Colonic mucosa (tissue), 4 donors: ENCODE measurements around the gene AADACL4. TPM values are rescaled to one million over a fixed set of nuclear protein-coding genes. Genes with fewer than 3 reads are reported as not detected.

Experiments used
- DNase-seq: peaks from one replicate; pipeline ENCODE4 v3.0.0-alpha.2; 2020
- H3K27ac ChIP-seq: fragments of 200-600 bp; one replicate; pipeline ENCODE4 v1.8.0; 2021
- H3K27me3 ChIP-seq: fragments of 200-600 bp; one replicate; pipeline ENCODE4 v1.8.0; 2021
- H3K36me3 ChIP-seq: fragments of 200-600 bp; one replicate; pipeline ENCODE4 v1.8.0; 2021
- H3K4me1 ChIP-seq: fragments of 200-600 bp; one replicate; pipeline ENCODE4 v1.8.0; 2021; ENCODE audit warnings: mild to moderate bottlenecking
- H3K4me3 ChIP-seq: fragments of 200-600 bp; one replicate; pipeline ENCODE4 v1.8.0; 2021
- H3K9ac ChIP-seq, 2 donors: one replicate each; pipeline ENCODE4 v1.7.0; 2013; ENCODE audit warnings: control low read depth in 2 of 2, low read depth in 2 of 2, low read length in 2 of 2
- H3K9me3 ChIP-seq: fragments of 200-600 bp; one replicate; pipeline ENCODE4 v1.8.0; 2021
- intact Hi-C: fragments of 100-400 bp; cut with DNase I; formaldehyde crosslinking; loops from one replicate; pipeline ENCODE4 v1.14.1; 2022
- total RNA-seq, 2 donors: library from RNA; stranded (reverse); fragmentation: NEBNext Ultra II Directional in 1 of 2; extraction: Animal tissue kit (Norgen Biotek cat#: 25700) in 1 of 2; gene quantifications; one replicate each; pipeline ENCODE4 v1.2.1, GENCODE V29; 2021
- TF ChIP-seq, protein P1 (sequence below): fragments of 200-600 bp; IDR thresholded peaks from one replicate; pipeline ENCODE4 v1.8.0; 2022; ENCODE audit warnings: antibody characterized with exemption, mild to moderate bottlenecking
- donor health status: healthy.
- donor health status: DM: no; HTN: no; CAD: no.
- donor health status: DM: no; HTN: no; CAD: no.

The AADACL4 gene
- total RNA-seq, 2 donors from 2014 or later, result not detected

DNA sequence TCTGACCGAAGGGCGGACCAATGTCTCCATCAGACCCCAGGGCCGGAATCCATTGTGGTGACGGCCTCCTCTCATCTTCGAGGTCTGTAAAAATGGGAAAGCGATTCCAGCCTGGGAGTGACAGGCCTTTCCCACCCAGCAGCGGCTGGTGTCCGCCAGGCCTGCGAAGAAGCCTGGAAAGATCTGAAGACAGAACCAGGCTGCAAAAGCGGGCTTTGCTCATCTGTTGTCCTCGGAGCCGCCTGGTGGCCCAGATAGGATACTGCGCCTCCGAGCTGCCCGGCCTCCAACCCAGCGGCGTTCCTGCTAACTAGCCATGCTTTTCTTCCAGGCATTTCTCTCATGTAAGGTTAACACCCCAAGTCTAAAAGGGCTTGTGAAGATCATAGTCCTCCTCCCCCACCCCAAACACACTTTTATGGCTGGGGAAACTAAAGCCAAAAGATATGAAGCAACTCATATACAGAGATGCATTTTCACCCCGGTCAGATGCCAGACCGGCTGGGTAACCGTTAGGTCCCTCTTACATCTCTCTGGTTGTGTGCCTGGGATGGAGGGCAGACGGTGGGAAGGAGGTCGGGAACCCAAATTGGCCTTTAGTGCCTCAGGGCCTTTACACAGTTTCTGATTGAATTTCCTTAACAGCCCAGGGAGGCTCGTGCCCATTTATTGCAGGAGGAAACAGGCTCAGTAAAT, 23.9 kb upstream of the AADACL4 start:
- intact Hi-C loops, result loop anchor here (5.0 kb wide), 2 partner anchors 213 to 303 kb away; no protein-coding TSS in a partner anchor
- H3K9me3 ChIP-seq, result no peaks in the 10 kb centered on the region
- peaks cover 8% of the 10 kb centered on the region for H3K4me1 ChIP-seq
- H3K27ac ChIP-seq, result peak overlapping the region; percentile 97
- TF ChIP-seq, protein P1, sequence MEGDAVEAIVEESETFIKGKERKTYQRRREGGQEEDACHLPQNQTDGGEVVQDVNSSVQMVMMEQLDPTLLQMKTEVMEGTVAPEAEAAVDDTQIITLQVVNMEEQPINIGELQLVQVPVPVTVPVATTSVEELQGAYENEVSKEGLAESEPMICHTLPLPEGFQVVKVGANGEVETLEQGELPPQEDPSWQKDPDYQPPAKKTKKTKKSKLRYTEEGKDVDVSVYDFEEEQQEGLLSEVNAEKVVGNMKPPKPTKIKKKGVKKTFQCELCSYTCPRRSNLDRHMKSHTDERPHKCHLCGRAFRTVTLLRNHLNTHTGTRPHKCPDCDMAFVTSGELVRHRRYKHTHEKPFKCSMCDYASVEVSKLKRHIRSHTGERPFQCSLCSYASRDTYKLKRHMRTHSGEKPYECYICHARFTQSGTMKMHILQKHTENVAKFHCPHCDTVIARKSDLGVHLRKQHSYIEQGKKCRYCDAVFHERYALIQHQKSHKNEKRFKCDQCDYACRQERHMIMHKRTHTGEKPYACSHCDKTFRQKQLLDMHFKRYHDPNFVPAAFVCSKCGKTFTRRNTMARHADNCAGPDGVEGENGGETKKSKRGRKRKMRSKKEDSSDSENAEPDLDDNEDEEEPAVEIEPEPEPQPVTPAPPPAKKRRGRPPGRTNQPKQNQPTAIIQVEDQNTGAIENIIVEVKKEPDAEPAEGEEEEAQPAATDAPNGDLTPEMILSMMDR, result peak; percentile 98
- peak overlapping the region; percentile 86 for H3K4me3 ChIP-seq
- H3K9ac ChIP-seq, result peak overlapping the region; percentile 70 to 82
- H3K36me3 ChIP-seq, result no peaks in the 10 kb centered on the region
- DNase-seq, result peak; percentile 91
- no peaks in the 10 kb centered on the region for H3K27me3 ChIP-seq

DNA sequence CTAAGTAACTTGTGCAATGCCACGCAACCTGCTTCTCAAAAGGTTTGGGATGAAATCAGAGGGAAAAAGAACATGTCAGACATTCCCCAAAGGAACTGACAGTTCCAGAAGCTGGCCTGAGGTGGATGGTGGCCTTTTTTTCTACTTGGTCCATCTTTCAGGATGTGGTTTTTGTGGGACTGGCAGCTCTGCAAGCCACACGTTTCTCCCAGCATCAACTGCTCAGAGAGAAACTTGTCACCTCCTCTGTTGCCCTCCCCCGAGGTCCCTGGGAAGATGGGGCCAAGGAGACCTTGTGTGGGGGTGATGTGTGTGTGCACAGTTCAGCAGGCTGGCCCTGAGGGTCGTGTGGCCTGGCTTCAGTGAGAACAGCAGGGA, 23.4 kb upstream of the AADACL4 start:
- no peak for DNase-seq
- Histone ChIP-seq H3K36me3 (no peaks in the 10 kb centered on the region), H3K27ac (no peak overlapping the region), H3K9ac (no peak overlapping the region), H3K9me3 (no peaks in the 10 kb centered on the region), H3K27me3 (no peaks in the 10 kb centered on the region), H3K4me3 (no peak overlapping the region), H3K4me1 (peaks cover 8% of the 10 kb centered on the region)
- intact Hi-C loops, result loop anchor here (5.0 kb wide), 1 partner anchor 303 kb away; no protein-coding TSS in a partner anchor
- TF ChIP-seq, protein P1, result no peak

DNA sequence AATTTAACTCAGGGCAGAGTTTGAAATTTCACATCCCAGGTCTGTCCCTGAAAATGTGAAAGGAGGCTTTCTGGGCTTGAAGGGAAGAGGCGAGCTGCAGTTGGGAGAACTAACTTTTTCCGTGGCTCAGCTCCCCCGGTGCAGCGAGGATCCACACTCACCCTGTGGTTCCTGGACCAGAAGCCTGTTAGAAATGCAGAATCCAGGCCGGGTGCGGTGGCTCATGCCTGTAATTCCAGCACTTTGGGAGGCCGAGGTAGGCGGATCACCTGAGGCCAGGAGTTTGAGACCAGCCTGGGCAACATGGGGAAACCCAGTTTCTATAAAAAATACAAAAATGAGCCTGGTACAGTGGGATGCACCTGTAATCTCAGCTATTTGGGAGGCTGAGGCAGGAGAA, 23.0 kb upstream of the AADACL4 start:
- Histone ChIP-seq H3K4me1 (peaks cover 8% of the 10 kb centered on the region), H3K36me3 (no peaks in the 10 kb centered on the region), H3K27me3 (no peaks in the 10 kb centered on the region), H3K4me3 (no peak overlapping the region), H3K9me3 (no peaks in the 10 kb centered on the region), H3K9ac (no peak overlapping the region), H3K27ac (no peak overlapping the region)
- no peak for DNase-seq
- intact Hi-C loops, result loop anchor here (5.0 kb wide), 1 partner anchor 304 kb away; no protein-coding TSS in a partner anchor
- TF ChIP-seq, protein P1, result no peak

DNA sequence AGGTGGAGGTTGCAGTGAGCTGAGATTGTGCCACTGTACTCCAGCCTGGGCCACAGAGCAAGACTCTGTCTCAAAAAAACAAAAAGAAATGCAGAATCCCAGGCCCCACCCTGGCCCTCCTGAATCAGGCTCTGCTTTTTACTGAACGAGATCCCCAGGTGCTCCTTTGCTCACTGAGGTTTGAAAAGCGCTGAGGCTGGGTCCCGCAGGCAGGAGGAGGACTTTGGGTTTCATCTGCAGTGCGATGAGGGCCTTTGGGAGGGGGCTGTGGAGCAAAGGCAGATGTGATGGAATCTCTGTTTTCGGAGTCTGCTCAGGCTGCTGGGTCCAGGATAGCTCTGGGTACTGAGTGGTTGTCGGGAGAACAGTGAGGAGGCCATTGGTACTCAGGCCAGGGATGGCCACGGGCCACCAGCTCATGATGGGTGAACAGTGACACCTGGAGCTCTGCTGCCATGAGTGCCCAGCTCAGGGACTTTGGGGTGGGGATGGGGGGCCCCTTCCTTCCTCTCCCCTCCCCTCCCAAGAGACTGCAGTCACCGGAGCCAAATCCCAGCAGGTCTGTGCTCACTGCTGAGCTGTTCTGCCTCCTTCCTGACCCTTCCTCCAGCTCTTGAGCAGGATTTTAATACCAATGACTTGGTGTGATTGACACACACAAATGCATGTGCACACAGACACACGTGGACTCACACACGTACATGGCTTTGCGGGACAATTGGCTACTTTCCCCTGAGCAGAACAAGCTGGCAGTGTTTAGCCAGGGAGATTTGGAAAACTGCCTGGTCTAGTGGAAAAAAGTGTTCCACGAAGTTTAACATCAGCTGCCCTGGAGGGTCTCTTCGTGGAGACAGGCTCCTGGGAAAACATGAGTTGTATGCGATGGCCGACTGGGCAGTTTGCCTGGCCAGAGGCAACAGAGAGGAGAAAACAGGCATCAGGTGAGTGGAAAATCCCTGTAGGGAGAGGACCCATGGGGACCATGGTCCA, 22.2 kb upstream of the AADACL4 start:
- intact Hi-C loops, result loop anchor here (5.0 kb wide), 1 partner anchor 304 kb away; no protein-coding TSS in a partner anchor
- no peak overlapping the region for H3K27ac ChIP-seq
- no peaks in the 10 kb centered on the region for H3K9me3 ChIP-seq
- TF ChIP-seq, protein P1, result no peak
- no peak overlapping the region for H3K9ac ChIP-seq
- no peak for DNase-seq
- no peaks in the 10 kb centered on the region for H3K27me3 ChIP-seq
- no peak overlapping the region for H3K4me3 ChIP-seq
- H3K36me3 ChIP-seq, result no peaks in the 10 kb centered on the region
- peaks cover 8% of the 10 kb centered on the region for H3K4me1 ChIP-seq

DNA sequence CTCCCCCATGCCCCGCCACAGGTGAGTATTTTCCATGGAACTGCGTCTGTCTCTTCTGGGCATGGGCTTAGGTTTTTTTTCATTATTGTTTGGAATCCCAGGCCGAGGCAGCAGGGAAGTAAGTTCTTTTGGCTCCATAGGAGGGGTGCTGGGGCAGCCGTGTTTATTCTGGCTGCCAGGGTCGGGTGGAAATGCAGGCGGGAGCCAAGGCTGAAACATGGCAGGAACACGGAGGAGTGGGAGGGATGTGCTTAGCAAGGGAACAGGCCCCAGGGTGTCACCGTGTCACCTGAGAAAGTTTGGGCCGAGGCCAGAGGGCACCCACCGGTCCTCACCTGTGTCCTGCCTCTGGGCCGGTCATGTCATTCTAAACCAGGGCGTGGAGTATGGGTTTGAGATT, 21.4 kb upstream of the AADACL4 start:
- Histone ChIP-seq H3K9me3 (no peaks in the 10 kb centered on the region), H3K4me1 (peaks cover 8% of the 10 kb centered on the region), H3K36me3 (no peaks in the 10 kb centered on the region), H3K9ac (no peak overlapping the region), H3K4me3 (no peak overlapping the region), H3K27ac (no peak overlapping the region), H3K27me3 (no peaks in the 10 kb centered on the region)
- no peak for DNase-seq
- intact Hi-C loops, result loop anchor here (5.0 kb wide), 1 partner anchor 305 kb away; no protein-coding TSS in a partner anchor
- TF ChIP-seq, protein P1, result no peak
